Astrocyte (in vitro differentiated cells and primary cell): Measurements from ENCODE around the gene OSBPL6. TPM values are rescaled to one million over a fixed set of nuclear protein-coding genes. Genes with fewer than 3 reads are reported as not detected.

Experiments used
- DNase-seq: peaks from one replicate; pipeline ENCODE4 v3.0.0-alpha.2; 2010; ENCODE audit warnings: low read depth
- FAIRE-seq: peaks from 2 replicates; lab custom pipeline; 2011; peaks lifted over from hg19 to GRCh38; lab: Jason Lieb, UNC
- H2AFZ ChIP-seq: 2 replicates; pipeline ENCODE4 v1.6.0; 2012; ENCODE audit warnings: low read depth, low read length, inconsistent platforms
- H3K27ac ChIP-seq: 2 replicates; pipeline ENCODE4 v1.5.1; 2011; ENCODE audit warnings: low read depth, low read length, inconsistent platforms
- H3K27me3 ChIP-seq: 2 replicates; pipeline ENCODE4 v1.6.0; 2011; ENCODE audit warnings: low read length, inconsistent platforms; ENCODE audit not compliant: insufficient read depth
- H3K36me3 ChIP-seq: 2 replicates; pipeline ENCODE4 v1.5.1; 2011; ENCODE audit warnings: low read length, inconsistent platforms; ENCODE audit not compliant: insufficient read depth
- H3K4me1 ChIP-seq: 2 replicates; pipeline ENCODE4 v1.5.1; 2011; ENCODE audit warnings: low read length, inconsistent platforms; ENCODE audit not compliant: insufficient read depth
- H3K4me2 ChIP-seq: 2 replicates; pipeline ENCODE4 v1.6.0; 2012; ENCODE audit warnings: low read length, inconsistent platforms
- H3K4me3 ChIP-seq: 2 replicates; pipeline ENCODE4 v1.5.1; 2011; ENCODE audit warnings: low read depth, mild to moderate bottlenecking, low read length, inconsistent platforms; ENCODE audit not compliant: insufficient read depth
- H3K79me2 ChIP-seq: 2 replicates; pipeline ENCODE4 v1.6.0; 2012; ENCODE audit warnings: mild to moderate bottlenecking, low read length, inconsistent platforms; ENCODE audit not compliant: insufficient read depth
- H3K9ac ChIP-seq: 2 replicates; pipeline ENCODE4 v1.6.0; 2012; ENCODE audit warnings: mild to moderate bottlenecking, low read length, inconsistent platforms
- H3K9me3 ChIP-seq: 2 replicates; pipeline ENCODE4 v1.5.1; 2012; ENCODE audit warnings: low read depth, mild to moderate bottlenecking, low read length, inconsistent platforms; ENCODE audit not compliant: insufficient read depth
- H4K20me1 ChIP-seq: 2 replicates; pipeline ENCODE4 v1.6.0; 2012; ENCODE audit warnings: low read length, inconsistent platforms; ENCODE audit not compliant: insufficient read depth
- H3K27ac Mint-ChIP-seq: one replicate; pipeline ENCODE4 v1.8.0; 2021; ENCODE audit warnings: mild to moderate bottlenecking, mixed read lengths; ENCODE audit not compliant: unreplicated experiment
- H3K27me3 Mint-ChIP-seq: one replicate; pipeline ENCODE4 v1.8.0; 2021; ENCODE audit warnings: low read depth, mixed read lengths; ENCODE audit not compliant: unreplicated experiment
- H3K36me3 Mint-ChIP-seq: one replicate; pipeline ENCODE4 v1.8.0; 2021; ENCODE audit warnings: low read depth, mixed read lengths; ENCODE audit not compliant: unreplicated experiment
- H3K4me1 Mint-ChIP-seq: one replicate; pipeline ENCODE4 v1.8.0; 2021; ENCODE audit warnings: low read depth, mixed read lengths; ENCODE audit not compliant: unreplicated experiment
- H3K4me3 Mint-ChIP-seq: one replicate; pipeline ENCODE4 v1.8.0; 2021; ENCODE audit warnings: mild to moderate bottlenecking, moderate library complexity, mixed read lengths; ENCODE audit not compliant: unreplicated experiment
- H3K9me3 Mint-ChIP-seq: one replicate; pipeline ENCODE4 v1.8.0; 2021; ENCODE audit warnings: mild to moderate bottlenecking, mixed read lengths; ENCODE audit not compliant: unreplicated experiment
- CTCF ChIP-seq: IDR thresholded peaks from 2 replicates; pipeline ENCODE4 v1.5.1; 2011; ENCODE audit warnings: low read depth, mild to moderate bottlenecking, inconsistent platforms, low read length, moderate library complexity; ENCODE audit not compliant: insufficient read depth
- EZH2 ChIP-seq: IDR thresholded peaks from 2 replicates; pipeline ENCODE4 v1.6.1; 2012; ENCODE audit warnings: mild to moderate bottlenecking, low read length, inconsistent platforms; ENCODE audit not compliant: insufficient read depth
- total RNA-seq: library from RNA; stranded (reverse); gene quantifications from 2 replicates; pipeline ENCODE4 v1.2.1, GENCODE V29; 2021

OSBPL6 gene
- total RNA-seq, 1 donor from 2014 or later: 13.4 TPM

- no peak overlapping the region for H2AFZ ChIP-seq
- no peaks in the 10 kb centered on the region for H3K4me1 ChIP-seq
- H4K20me1 ChIP-seq: no peaks in the 10 kb centered on the region
- TF ChIP-seq CTCF: no peak
- TF ChIP-seq EZH2: no peak
- no peaks in the 10 kb centered on the region for H3K36me3 ChIP-seq
- H3K4me3 ChIP-seq: no peak overlapping the region
- H3K27me3 Mint-ChIP-seq: no peaks in the 10 kb centered on the region
- no peaks in the 10 kb centered on the region for H3K79me2 ChIP-seq
- no peaks in the 10 kb centered on the region for H3K36me3 Mint-ChIP-seq
- H3K4me1 Mint-ChIP-seq: peaks cover 9% of the 10 kb centered on the region
- H3K27ac ChIP-seq: no peak overlapping the region
- no peak overlapping the region for H3K4me3 Mint-ChIP-seq
- DNase-seq: no peak
- H3K9ac ChIP-seq: no peak overlapping the region
- H3K9me3 ChIP-seq: no peaks in the 10 kb centered on the region
- no peak overlapping the region for H3K27ac Mint-ChIP-seq
- H3K4me2 ChIP-seq: no peak overlapping the region
- H3K27me3 ChIP-seq: no peaks in the 10 kb centered on the region
- no peaks in the 10 kb centered on the region for H3K9me3 Mint-ChIP-seq
- FAIRE-seq: peak; percentile 23
Measured at GRCh38 chr2:178330175-178331017, 136.1 kb downstream of the OSBPL6 start.

- Mint-ChIP-seq H3K4me1 (peaks cover 9% of the 10 kb centered on the region), H3K4me3 (no peak overlapping the region), H3K27me3 (no peaks in the 10 kb centered on the region), H3K9me3 (no peaks in the 10 kb centered on the region), H3K27ac (no peak overlapping the region), H3K36me3 (peaks cover 6% of the 10 kb centered on the region)
- no peak overlapping the region for H3K27ac ChIP-seq
- no peaks in the 10 kb centered on the region for H3K27me3 ChIP-seq
- H3K4me2 ChIP-seq: no peak overlapping the region
- H3K36me3 ChIP-seq: no peaks in the 10 kb centered on the region
- H3K4me3 ChIP-seq: no peak overlapping the region
- TF ChIP-seq EZH2 (no peak), CTCF (no peak)
- H3K79me2 ChIP-seq: no peaks in the 10 kb centered on the region
- H3K9me3 ChIP-seq: no peaks in the 10 kb centered on the region
- FAIRE-seq (no peak), DNase-seq (no peak)
- H2AFZ ChIP-seq: no peak overlapping the region
- H3K9ac ChIP-seq: no peak overlapping the region
- H3K4me1 ChIP-seq: no peaks in the 10 kb centered on the region
- no peaks in the 10 kb centered on the region for H4K20me1 ChIP-seq
Measured at GRCh38 chr2:178331474-178332432, 137.4 kb downstream of the OSBPL6 start.
